Tracheal epithelial cell (primary cell): ENCODE results near the gene LUZP4. TPM values are rescaled to one million over a fixed set of nuclear protein-coding genes. Genes with fewer than 3 reads are reported as not detected.

Source experiments
- total RNA-seq: library from RNA; depleted of rRNA; stranded (reverse); fragments of >200 nt; gene quantifications from 2 replicates; pipeline ENCODE4 v1.2.1, GENCODE V29; 2014

LUZP4 gene
- not detected in 2 replicates for total RNA-seq

GRCh38 chrX:115289465-115289864, at the start of gene LUZP4:
TSS of gene LUZP4 (plus strand) at chrX:115289715. CDS start at chrX:115289760, 45 bp downstream.

Other genes starting within 250 kb of the LUZP4 start
- not detected in 2 replicates for gene RBMXL3, start 100.3 kb upstream of the LUZP4 start, total RNA-seq
- 0.24 TPM in 1 of 2 replicates, not detected in the other for gene LRCH2, start 55.6 kb upstream of the LUZP4 start, total RNA-seq